Astrocyte of the cerebellum (primary cell): ENCODE data around the gene DCLRE1A.

ENCODE experiments used
- DNase-seq: peaks from one replicate; pipeline ENCODE4 v3.0.0-alpha.2; 2011; ENCODE audit warnings: low read depth
- H3K4me3 ChIP-seq: 2 replicates; pipeline ENCODE4 v1.5.1; 2011; ENCODE audit warnings: mild to moderate bottlenecking, low read depth, low read length, moderate library complexity
- CTCF ChIP-seq: IDR thresholded peaks from 2 replicates; pipeline ENCODE4 v1.5.1; 2012; ENCODE audit warnings: low read length, low read depth, moderate library complexity, mild to moderate bottlenecking; ENCODE audit errors: missing control alignments
- in situ Hi-C: cut with HindIII; loops from 2 replicates; pipeline ENCODE4 v1.10.0; 2017; ENCODE audit warnings: low sequenced_read_pairs

DCLRE1A gene

GRCh38 chr10:113891476-113891875, 37.6 kb upstream of the DCLRE1A start:
- no peak for DNase-seq
- in situ Hi-C loops = no loop called here
- no peak for TF ChIP-seq CTCF
- H3K4me3 ChIP-seq = no peak overlapping the region

- no peak for DNase-seq
- no peak overlapping the region for H3K4me3 ChIP-seq
- no peak for TF ChIP-seq CTCF
- in situ Hi-C loops = no loop called here
Observed at GRCh38 chr10:113890769-113891168, 36.9 kb upstream of the DCLRE1A start.

- in situ Hi-C loops = no loop called here
- no peak for DNase-seq
- no peak for TF ChIP-seq CTCF
- no peak overlapping the region for H3K4me3 ChIP-seq
Observed at GRCh38 chr10:113889911-113890310, 36.0 kb upstream of the DCLRE1A start.

- DNase-seq = no peak
- H3K4me3 ChIP-seq = no peak overlapping the region
- in situ Hi-C loops = no loop called here
- no peak for TF ChIP-seq CTCF
Observed at GRCh38 chr10:113882240-113882639, 28.4 kb upstream of the DCLRE1A start.

- no peak for TF ChIP-seq CTCF
- no peak overlapping the region for H3K4me3 ChIP-seq
- DNase-seq = no peak
- in situ Hi-C loops = no loop called here
Observed at GRCh38 chr10:113880236-113880635, 26.4 kb upstream of the DCLRE1A start.

GRCh38 chr10:113879691-113880090, 25.8 kb upstream of the DCLRE1A start:
- no peak for TF ChIP-seq CTCF
- in situ Hi-C loops = no loop called here

GRCh38 chr10:113876461-113876860, 22.6 kb upstream of the DCLRE1A start:
- in situ Hi-C loops = no loop called here
- TF ChIP-seq CTCF = no peak
- no peak for DNase-seq
- no peak overlapping the region for H3K4me3 ChIP-seq

More at GRCh38 chr10:113879691-113880090, 25.8 kb upstream of the DCLRE1A start:
- no peak for DNase-seq
- H3K4me3 ChIP-seq = no peak overlapping the region
